Measurements from ENCODE around the gene DHX40. TPM values are rescaled to one million over a fixed set of nuclear protein-coding genes. Genes with fewer than 3 reads are reported as not detected.

DHX40 gene
- total and polyA plus RNA-seq, 2 donors (not counting 1 experiment from before 2014, with no cell fraction given) = 41.9 to 58.6 TPM

GRCh38 chr17:59527931-59528330 is 37.5 kb upstream of the DHX40 start:
- TF ChIP-seq EZH2 (IDR thresholded peaks at IDR 0.05; ENCODE audit: low read length, missing control alignments) (no peak), CTCF (conservative IDR thresholded peaks at IDR 0.05 in 1 of 2, IDR thresholded peaks at IDR 0.05 in 1 of 2; ENCODE audit: low read depth in 1 of 2, low read length in 2 of 2) (no peak)
- no peaks in the 10 kb centered on the region for H3K4me1 ChIP-seq (ENCODE audit: control insufficient read depth, extremely low read depth, insufficient read depth, low read length)

GRCh38 chr17:59530531-59530930 is 34.9 kb upstream of the DHX40 start:
- Histone ChIP-seq H4K20me1 (ENCODE audit: control insufficient read depth, extremely low read depth, insufficient read depth, low read length) (no peaks in the 10 kb centered on the region), H3K4me1 (ENCODE audit: control insufficient read depth, extremely low read depth, insufficient read depth, low read length) (no peaks in the 10 kb centered on the region), H3K36me3 (ENCODE audit: control insufficient read depth, insufficient read depth, low read length) (no peaks in the 10 kb centered on the region), H3K79me2 (ENCODE audit: control insufficient read depth, insufficient read depth, low read length) (no peaks in the 10 kb centered on the region), H3K27me3 (ENCODE audit: control insufficient read depth, insufficient read depth, low read length) (no peaks in the 10 kb centered on the region), H2AFZ (ENCODE audit: low read length) (no peak overlapping the region), H3K27ac (ENCODE audit: insufficient read depth, low read length) (no peak overlapping the region), H3K4me3 (replicated peaks in 1 of 4; ENCODE audit: control extremely low read depth in 1 of 4, insufficient read depth in 1 of 4, low read depth in 3 of 4, low read length in 4 of 4) (no peak overlapping the region), H3K9ac (ENCODE audit: insufficient read depth, low read length) (no peak overlapping the region), H3K9me3 (ENCODE audit: control insufficient read depth, insufficient read depth, low read depth, low read length) (no peaks in the 10 kb centered on the region), H3K4me2 (ENCODE audit: extremely low read depth, insufficient read depth, low read length) (no peak overlapping the region)
- DNase-seq (ENCODE audit: low read depth in 2 of 2) = no peak
- TF ChIP-seq EZH2 (IDR thresholded peaks at IDR 0.05; ENCODE audit: low read length, missing control alignments) = no peak
- no peak for TF ChIP-seq CTCF (conservative IDR thresholded peaks at IDR 0.05 in 1 of 2, IDR thresholded peaks at IDR 0.05 in 1 of 2; ENCODE audit: low read depth in 1 of 2, low read length in 2 of 2)

More at GRCh38 chr17:59527931-59528330, 37.5 kb upstream of the DHX40 start:
- no peak overlapping the region for H3K4me3 ChIP-seq (replicated peaks in 1 of 4; ENCODE audit: control extremely low read depth in 1 of 4, insufficient read depth in 1 of 4, low read depth in 3 of 4, low read length in 4 of 4)
- no peaks in the 10 kb centered on the region for H3K36me3 ChIP-seq (ENCODE audit: control insufficient read depth, insufficient read depth, low read length)
- no peak overlapping the region for H3K27ac ChIP-seq (ENCODE audit: insufficient read depth, low read length)
- H3K9me3 ChIP-seq (ENCODE audit: control insufficient read depth, insufficient read depth, low read depth, low read length) = no peaks in the 10 kb centered on the region
- H4K20me1 ChIP-seq (ENCODE audit: control insufficient read depth, extremely low read depth, insufficient read depth, low read length) = no peaks in the 10 kb centered on the region
- H3K4me2 ChIP-seq (ENCODE audit: extremely low read depth, insufficient read depth, low read length) = no peak overlapping the region
- no peak for DNase-seq (ENCODE audit: low read depth in 2 of 2)
- H3K9ac ChIP-seq (ENCODE audit: insufficient read depth, low read length) = no peak overlapping the region
- no peaks in the 10 kb centered on the region for H3K27me3 ChIP-seq (ENCODE audit: control insufficient read depth, insufficient read depth, low read length)
- no peaks in the 10 kb centered on the region for H3K79me2 ChIP-seq (ENCODE audit: control insufficient read depth, insufficient read depth, low read length)
- H2AFZ ChIP-seq (ENCODE audit: low read length) = no peak overlapping the region

- Histone ChIP-seq H3K9ac (ENCODE audit: insufficient read depth, low read length) (no peak overlapping the region), H3K4me1 (ENCODE audit: control insufficient read depth, extremely low read depth, insufficient read depth, low read length) (no peaks in the 10 kb centered on the region), H4K20me1 (ENCODE audit: control insufficient read depth, extremely low read depth, insufficient read depth, low read length) (no peaks in the 10 kb centered on the region), H3K27ac (ENCODE audit: insufficient read depth, low read length) (no peak overlapping the region), H3K27me3 (ENCODE audit: control insufficient read depth, insufficient read depth, low read length) (no peaks in the 10 kb centered on the region), H3K36me3 (ENCODE audit: control insufficient read depth, insufficient read depth, low read length) (no peaks in the 10 kb centered on the region), H3K9me3 (ENCODE audit: control insufficient read depth, insufficient read depth, low read depth, low read length) (no peaks in the 10 kb centered on the region), H3K4me2 (ENCODE audit: extremely low read depth, insufficient read depth, low read length) (no peak overlapping the region), H3K79me2 (ENCODE audit: control insufficient read depth, insufficient read depth, low read length) (no peaks in the 10 kb centered on the region), H2AFZ (ENCODE audit: low read length) (no peak overlapping the region), H3K4me3 (replicated peaks in 1 of 4; ENCODE audit: control extremely low read depth in 1 of 4, insufficient read depth in 1 of 4, low read depth in 3 of 4, low read length in 4 of 4) (no peak overlapping the region)
- TF ChIP-seq CTCF (conservative IDR thresholded peaks at IDR 0.05 in 1 of 2, IDR thresholded peaks at IDR 0.05 in 1 of 2; ENCODE audit: low read depth in 1 of 2, low read length in 2 of 2) = no peak
- TF ChIP-seq EZH2 (IDR thresholded peaks at IDR 0.05; ENCODE audit: low read length, missing control alignments) = no peak
- no peak for DNase-seq (ENCODE audit: low read depth in 2 of 2)
Observed at GRCh38 chr17:59533694-59534093, 31.7 kb upstream of the DHX40 start.
